Naive thymus-derived CD4-positive, alpha-beta T cell (primary cell): ENCODE measurements around the gene SMIM33. TPM values are rescaled to one million over a fixed set of nuclear protein-coding genes. Genes with fewer than 3 reads are reported as not detected.
"Not testable (repeated sequence)": the region's sequence is repeated elsewhere in the genome, so short reads cannot be mapped to it uniquely, and the experiment has no call there.

ENCODE experiments used
- ATAC-seq: fragments of 150-1000 bp; cut with Tn5 transposase; 2 replicates; pipeline ENCODE4 v1.10.0; 2021; ENCODE audit warnings: mild to moderate bottlenecking, moderate library complexity
- CTCF ChIA-PET: fragments of 350-600 bp; sonication (Branson Sonifier 250); formaldehyde crosslinking; loops from one replicate; lab custom pipeline; 2021; ENCODE audit warnings: antibody characterized with exemption; lab: Charles Lee
- POLR2A ChIA-PET: fragments of 350-600 bp; sonication (Branson Sonifier 250); formaldehyde crosslinking; loops from one replicate; lab custom pipeline; 2021; ENCODE audit warnings: antibody characterized with exemption, inconsistent platforms; lab: Charles Lee
- DNase-seq, 9 donors: peaks; one replicate each; pipeline versions ENCODE4 v3.0.0 to v3.0.0-alpha.2; 2020 to 2022; ENCODE audit warnings: mixed read lengths in 1 of 9
- H3K27ac ChIP-seq: one replicate; pipeline ENCODE4 v1.7.0; 2013; ENCODE audit warnings: mild to moderate bottlenecking, low read depth, low read length, moderate library complexity
- H3K27me3 ChIP-seq, 2 donors: one replicate each; pipeline ENCODE4 v1.7.0; 2013; ENCODE audit warnings: low read length in 2 of 2, mild to moderate bottlenecking in 2 of 2, moderate library complexity in 2 of 2; ENCODE audit not compliant: control insufficient read depth in 2 of 2, insufficient read depth in 2 of 2
- H3K36me3 ChIP-seq, 3 experiments: 1 replicate in 2 of 3; 2 replicates in 1 of 3; pipeline ENCODE4 v1.7.0; 2013; ENCODE audit warnings: low read length in 3 of 3, mild to moderate bottlenecking in 3 of 3, moderate library complexity in 1 of 3; ENCODE audit not compliant: insufficient read depth in 3 of 3, control insufficient read depth in 2 of 3
- H3K4me1 ChIP-seq, 2 donors: one replicate each; pipeline ENCODE4 v1.7.0; 2013; ENCODE audit warnings: low read length in 2 of 2, mild to moderate bottlenecking in 2 of 2, moderate library complexity in 1 of 2; ENCODE audit not compliant: control insufficient read depth in 2 of 2, insufficient read depth in 2 of 2
- H3K4me3 ChIP-seq: 2 replicates; pipeline ENCODE4 v1.7.0; 2013; ENCODE audit warnings: mild to moderate bottlenecking, low read length
- H3K9me3 ChIP-seq, 3 experiments: 1 replicate in 2 of 3; 2 replicates in 1 of 3; pipeline ENCODE4 v1.7.0; 2013; ENCODE audit warnings: low read length in 3 of 3; ENCODE audit not compliant: control insufficient read depth in 2 of 3
- H3K27ac Mint-ChIP-seq, 9 donors: one replicate each; pipeline ENCODE4 v1.8.0; 2020 to 2022; ENCODE audit warnings: mixed read lengths in 9 of 9, mild to moderate bottlenecking in 8 of 9, moderate library complexity in 5 of 9, inconsistent platforms in 2 of 9
- H3K27me3 Mint-ChIP-seq, 5 donors: one replicate each; pipeline ENCODE4 v1.8.0; 2021 to 2022; ENCODE audit warnings: mixed read lengths in 5 of 5, mild to moderate bottlenecking in 1 of 5
- H3K36me3 Mint-ChIP-seq, 5 donors: one replicate each; pipeline ENCODE4 v1.8.0; 2020 to 2022; ENCODE audit warnings: mixed read lengths in 5 of 5, mild to moderate bottlenecking in 3 of 5, inconsistent platforms in 1 of 5
- H3K4me1 Mint-ChIP-seq, 7 donors: one replicate each; pipeline ENCODE4 v1.8.0; 2020 to 2022; ENCODE audit warnings: mixed read lengths in 7 of 7, mild to moderate bottlenecking in 3 of 7, inconsistent platforms in 1 of 7
- H3K4me3 Mint-ChIP-seq, 10 donors: one replicate each; pipeline ENCODE4 v1.8.0; 2020 to 2022; ENCODE audit warnings: mild to moderate bottlenecking in 10 of 10, mixed read lengths in 10 of 10, moderate library complexity in 6 of 10, inconsistent platforms in 2 of 10
- H3K9me3 Mint-ChIP-seq, 11 donors: one replicate each; pipeline ENCODE4 v1.8.0; 2020 to 2022; ENCODE audit warnings: mixed read lengths in 11 of 11, mild to moderate bottlenecking in 4 of 11, inconsistent platforms in 1 of 11, moderate library complexity in 1 of 11
- intact Hi-C, 2 donors: fragments of 100-400 bp; cut with micrococcal nuclease; formaldehyde crosslinking; loops; one replicate each; pipeline ENCODE4 v1.15.1; 2023
- polyA plus RNA-seq, 2 donors: library from polyadenylated mRNA; unstranded; fragments of 300-500 nt; fragmentation: Illumina TruSeq; gene quantifications; one replicate each; pipeline ENCODE4 v1.2.3, GENCODE V29; 2021
- total RNA-seq, 6 experiments: library from RNA in 5 of 6; stranded (reverse) in 5 of 6; gene quantifications; 1 replicate in 5 of 6; 2 replicates in 1 of 6; pipeline ENCODE4 v1.2.3 and lab custom pipeline; 2021 to 2026

SMIM33 gene
- total and polyA plus RNA-seq, 7 experiments from 2014 or later = 0.09 to 0.99 (median 0.27) TPM; not detected in 2

DNA sequence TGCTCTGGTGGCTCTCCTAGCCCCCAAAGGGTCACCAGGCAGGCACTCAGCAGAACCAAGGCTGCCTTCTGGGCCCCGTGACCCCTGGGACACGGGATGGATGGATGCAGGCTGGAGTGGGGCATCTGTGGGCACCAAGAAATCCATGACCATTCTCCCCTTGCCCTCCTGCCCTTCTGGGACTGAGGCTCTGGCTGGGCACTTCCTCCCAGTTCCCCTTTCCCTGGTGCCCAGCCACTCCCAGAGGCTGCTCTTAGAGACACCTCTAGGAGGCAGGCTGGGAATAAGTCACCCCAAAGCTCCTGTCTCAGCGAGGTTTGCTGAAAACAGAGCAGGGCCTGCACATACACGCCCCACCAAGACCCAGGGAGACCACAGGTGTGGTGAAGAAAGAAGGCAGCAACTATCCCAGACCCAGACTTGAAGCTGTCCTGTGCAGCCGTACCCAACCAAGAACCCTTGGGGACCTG lies 10.8 kb downstream of the SMIM33 start:
- Mint-ChIP-seq H3K9me3 (no peaks in the 10 kb centered on the region), H3K27me3 (no peaks in the 10 kb centered on the region), H3K4me1 (peaks cover 26 to 50% (median 40%) of the 10 kb centered on the region in 7 donors), H3K27ac (peak overlapping the region; percentile 94 to 99 (median 96)), H3K4me3 (peak overlapping the region; percentile 86 to 99 (median 94)), H3K36me3 (peaks cover 0 to 26% (median 16%) of the 10 kb centered on the region in 5 donors)
- peaks cover 4 to 32% (median 13%) of the 10 kb centered on the region in 3 experiments for H3K36me3 ChIP-seq
- intact Hi-C loops = loop anchor here (1.0 to 2.0 kb wide), 10 partner anchors 7 to 938 kb away; partner anchors contain the start of genes DNAJC18 (in 2 of the 2), ETF1 (in 1 of the 2) and UBE2D2 (in 1 of the 2)
- H3K4me1 ChIP-seq = peaks cover 21 to 32% of the 10 kb centered on the region in 2 donors
- ATAC-seq (peak; percentile 36), DNase-seq (peak in 2 of 9 donors; percentile 34 to 41)
- H3K27me3 ChIP-seq = no peaks in the 10 kb centered on the region
- POLR2A ChIA-PET = interaction anchor here (0.6 to 7.2 kb wide), 19 partner anchors 11 to 938 kb away, joined by 3 to 83 read pairs (median 7); partner anchors contain the start of genes DNAJC18, ETF1, PAIP2 and SMIM33
- peak overlapping the region; percentile 80 for H3K27ac ChIP-seq
- H3K9me3 ChIP-seq = no peaks in the 10 kb centered on the region
- CTCF ChIA-PET = interaction anchor here (0.6 to 4.0 kb wide), 13 partner anchors 8 to 1786 kb away, joined by 3 to 26 read pairs (median 4); partner anchors contain the start of genes DNAJC18 and SMIM33
- peak overlapping the region; percentile 87 for H3K4me3 ChIP-seq

DNA sequence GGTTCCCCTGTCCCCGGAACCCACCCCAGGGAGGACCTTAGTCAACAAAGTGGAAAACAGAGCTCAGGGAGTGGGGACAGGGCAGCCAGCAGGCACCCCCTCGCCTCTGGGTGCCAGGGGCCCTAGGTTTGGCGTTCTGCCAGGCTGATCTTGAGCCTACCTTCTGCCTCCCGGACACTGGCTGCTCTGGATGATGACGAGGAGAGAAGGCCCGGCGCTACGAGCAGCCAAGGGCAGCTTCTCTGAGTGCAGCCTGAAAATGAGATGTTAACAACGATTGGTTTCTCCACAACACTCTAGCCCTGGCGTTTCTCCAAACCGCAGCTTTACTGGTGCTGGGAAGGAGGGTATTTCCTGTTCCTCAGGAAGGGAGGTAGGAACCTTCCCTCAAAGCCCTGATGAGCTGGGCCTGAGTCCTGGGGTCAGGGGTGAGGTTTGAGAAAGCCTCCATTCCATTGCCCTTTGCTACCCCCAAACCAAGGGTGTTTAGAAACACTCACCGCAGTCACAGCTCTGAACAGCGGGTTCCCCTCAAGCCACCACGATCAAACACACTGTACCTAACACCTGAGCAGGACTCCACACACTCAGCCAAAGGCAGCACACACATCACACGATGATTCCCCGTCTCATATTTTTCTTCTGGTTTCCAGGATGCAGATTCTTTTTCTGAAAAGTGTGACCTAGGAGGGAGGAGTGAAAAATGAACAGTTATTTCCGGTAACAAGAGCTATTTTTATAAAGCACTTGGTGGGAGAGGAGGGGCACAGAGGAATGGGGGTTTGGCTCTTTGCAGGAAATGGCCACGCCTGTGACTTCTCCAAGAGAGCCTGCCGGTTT lies 11.5 kb downstream of the SMIM33 start, which contains the start of gene STING1:
TSS of gene STING1 (minus strand) at position 709 of the 840 bp plus-strand sequence. CDS start 1,054 bp downstream, outside the sequence.
- H3K27ac ChIP-seq = peak within 1 kb of the TSS; percentile 80
- ChIA-PET POLR2A (interaction anchor here (0.6 to 7.2 kb wide), 23 partner anchors 11 to 939 kb away, joined by 3 to 83 read pairs (median 7); partner anchors contain the start of genes DNAJC18, ETF1, PAIP2 and SMIM33), CTCF (interaction anchor here (0.5 to 4.0 kb wide), 20 partner anchors 9 to 1787 kb away, joined by 3 to 26 read pairs (median 4); partner anchors contain the start of genes DNAJC18 and SMIM33)
- peaks cover 4 to 27% (median 13%) of the 10 kb centered on the region in 3 experiments for H3K36me3 ChIP-seq
- no peaks in the 10 kb centered on the region for H3K27me3 ChIP-seq
- peaks cover 21 to 29% of the 10 kb centered on the region in 2 donors for H3K4me1 ChIP-seq
- H3K36me3 Mint-ChIP-seq = peaks cover 0 to 25% (median 15%) of the 10 kb centered on the region in 5 donors
- DNase-seq (peak; percentile 29 to 83 (median 71)), ATAC-seq (peak; percentile 86)
- intact Hi-C loops = loop anchor here (1.0 to 2.0 kb wide), 9 partner anchors 8 to 939 kb away; partner anchors contain the start of genes DNAJC18 (in 2 of the 2), ETF1 (in 1 of the 2) and UBE2D2 (in 1 of the 2)
- H3K27ac Mint-ChIP-seq = peak within 1 kb of the TSS; percentile 94 to 99 (median 96)
- H3K9me3 ChIP-seq = no peaks in the 10 kb centered on the region
- H3K4me3 ChIP-seq = peak within 1 kb of the TSS; percentile 87
- peak within 1 kb of the TSS; percentile 86 to 99 (median 94) for H3K4me3 Mint-ChIP-seq
- H3K27me3 Mint-ChIP-seq = no peaks in the 10 kb centered on the region
- peaks cover 26 to 45% (median 39%) of the 10 kb centered on the region in 7 donors for H3K4me1 Mint-ChIP-seq
- H3K9me3 Mint-ChIP-seq = no peaks in the 10 kb centered on the region

DNA sequence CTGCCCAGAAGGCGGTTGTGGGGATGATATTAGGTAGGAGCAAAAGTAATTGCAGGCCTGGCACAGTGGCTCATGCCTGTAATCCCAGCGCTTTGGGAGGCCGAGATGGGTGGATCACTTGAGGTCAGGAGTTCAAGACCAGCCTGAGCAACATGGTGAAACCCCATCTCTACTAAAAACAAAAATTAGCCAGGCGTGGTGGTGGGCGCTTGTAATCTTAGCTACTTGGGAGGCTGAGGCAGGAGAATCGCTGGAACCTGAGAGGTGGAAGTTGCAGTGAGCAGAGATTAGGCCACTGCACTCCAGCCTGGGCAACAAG lies 12.0 kb downstream of the SMIM33 start:
- H3K27me3 Mint-ChIP-seq, DNase-seq, H3K9me3 ChIP-seq, H3K9me3 Mint-ChIP-seq, H3K27me3 ChIP-seq, ATAC-seq: not testable (repeated sequence)
- Mint-ChIP-seq H3K36me3 (peaks cover 0 to 22% (median 15%) of the 10 kb centered on the region in 5 donors), H3K4me1 (peaks cover 26 to 41% (median 35%) of the 10 kb centered on the region in 7 donors), H3K27ac (peak overlapping the region; percentile 94 to 99 (median 96)), H3K4me3 (peak overlapping the region; percentile 86 to 99 (median 94))
- Histone ChIP-seq H3K4me1 (peaks cover 21 to 29% of the 10 kb centered on the region in 2 donors), H3K4me3 (peak overlapping the region; percentile 87), H3K36me3 (peaks cover 4 to 21% (median 10%) of the 10 kb centered on the region in 3 experiments), H3K27ac (peak overlapping the region; percentile 80)
- CTCF ChIA-PET = interaction anchor here (0.6 to 4.0 kb wide), 11 partner anchors 9 to 232 kb away, joined by 3 to 26 read pairs (median 5); partner anchors contain the start of genes DNAJC18 and SMIM33
- POLR2A ChIA-PET = interaction anchor here (0.6 to 7.2 kb wide), 19 partner anchors 12 to 940 kb away, joined by 3 to 83 read pairs (median 8); partner anchors contain the start of genes DNAJC18, ETF1, PAIP2 and SMIM33
- intact Hi-C loops = loop anchor here (1.0 to 2.0 kb wide), 9 partner anchors 9 to 940 kb away; partner anchors contain the start of genes DNAJC18 (in 2 of the 2), ETF1 (in 1 of the 2) and UBE2D2 (in 1 of the 2)

- H3K4me1 Mint-ChIP-seq = peaks cover 6 to 25% (median 23%) of the 10 kb centered on the region in 7 donors
- intact Hi-C loops = no loop called here
- H3K9me3 Mint-ChIP-seq = no peaks in the 10 kb centered on the region
- Histone ChIP-seq H3K4me1 (peaks cover 9 to 11% of the 10 kb centered on the region in 2 donors), H3K36me3 (no peaks in the 10 kb centered on the region), H3K9me3 (no peaks in the 10 kb centered on the region), H3K4me3 (no peak overlapping the region), H3K27me3 (no peaks in the 10 kb centered on the region), H3K27ac (no peak overlapping the region)
- peaks cover 0 to 3% (median 0%) of the 10 kb centered on the region in 5 donors for H3K36me3 Mint-ChIP-seq
- no peak for ATAC-seq
- peak overlapping the region in 1 of 10 donors; percentile 63 for H3K4me3 Mint-ChIP-seq
- ChIA-PET POLR2A (no interaction called here), CTCF (interaction anchor here (0.6 kb wide), 1 partner anchor 28 kb away, joined by 3 read pairs; no protein-coding TSS in a partner anchor)
- H3K27ac Mint-ChIP-seq = peak overlapping the region in 1 of 9 donors; percentile 17
- no peak for DNase-seq
- no peaks in the 10 kb centered on the region for H3K27me3 Mint-ChIP-seq
These were observed 15.4 kb downstream of the SMIM33 start for GRCh38 chr5:139486201-139486600.

- H3K4me1 ChIP-seq = peaks cover 0 to 15% of the 10 kb centered on the region in 2 donors
- no peaks in the 10 kb centered on the region for H3K27me3 Mint-ChIP-seq
- peak overlapping the region in 6 of 9 donors; percentile 73 to 92 (median 78) for H3K27ac Mint-ChIP-seq
- peak overlapping the region in 1 of 10 donors; percentile 17 for H3K4me3 Mint-ChIP-seq
- CTCF ChIA-PET = no interaction called here
- intact Hi-C loops = no loop called here
- POLR2A ChIA-PET = interaction anchor here (0.7 kb wide), 1 partner anchor 77 kb away, joined by 3 read pairs; no protein-coding TSS in a partner anchor
- ATAC-seq = peak; percentile 63
- H3K4me3 ChIP-seq = no peak overlapping the region
- H3K36me3 Mint-ChIP-seq = no peaks in the 10 kb centered on the region
- H3K27ac ChIP-seq = no peak overlapping the region
- H3K9me3 Mint-ChIP-seq = no peaks in the 10 kb centered on the region
- H3K4me1 Mint-ChIP-seq = peaks cover 7 to 27% (median 19%) of the 10 kb centered on the region in 7 donors
- H3K36me3 ChIP-seq = no peaks in the 10 kb centered on the region
- no peaks in the 10 kb centered on the region for H3K27me3 ChIP-seq
- DNase-seq = no peak
- H3K9me3 ChIP-seq = no peaks in the 10 kb centered on the region
These were observed 17.5 kb downstream of the SMIM33 start for GRCh38 chr5:139488260-139488659.
